Neural cell (in vitro differentiated cells): Measurements from ENCODE around the gene SETD5. TPM values are rescaled to one million over a fixed set of nuclear protein-coding genes. Genes with fewer than 3 reads are reported as not detected.

Experiments
- H2AFZ ChIP-seq: fragments of 200-600, 300-800 bp; sonication (generic), shearing (Covaris generic); 2 replicates; pipeline ENCODE4 v1.6.0; 2014; ENCODE audit warnings: low read depth, mild to moderate bottlenecking, antibody characterized with exemption, low read length, moderate library complexity
- H3F3A ChIP-seq: fragments of 200-600 bp; shearing (Covaris generic); 2 replicates; pipeline ENCODE4 v1.6.1; 2016; ENCODE audit warnings: mild to moderate bottlenecking, moderate library complexity, mixed read lengths, antibody characterized with exemption, low read length; ENCODE audit not compliant: insufficient read depth, poor library complexity, severe bottlenecking
- H3K27ac ChIP-seq: fragments of 200-600, 300-800 bp; sonication (generic), shearing (Covaris generic); 2 replicates; pipeline ENCODE4 v1.5.1; 2014; ENCODE audit warnings: mild to moderate bottlenecking, low read length, moderate library complexity
- H3K27me3 ChIP-seq: fragments of 300-800, 200-600 bp; sonication (generic), shearing (Covaris generic); 2 replicates; pipeline ENCODE4 v1.6.0; 2014; ENCODE audit warnings: mild to moderate bottlenecking, low read depth, low read length, moderate library complexity; ENCODE audit not compliant: insufficient read depth
- H3K36me3 ChIP-seq: fragments of 300-800, 200-600 bp; sonication (generic), shearing (Covaris generic); 2 replicates; pipeline ENCODE4 v1.5.1; 2014; ENCODE audit warnings: mild to moderate bottlenecking, antibody characterized with exemption, low read length, moderate library complexity; ENCODE audit not compliant: insufficient read depth
- H3K4me2 ChIP-seq: fragments of 300-800, 200-600 bp; sonication (generic), shearing (Covaris generic); 2 replicates; pipeline ENCODE4 v1.6.0; 2014; ENCODE audit warnings: mild to moderate bottlenecking, low read length
- H3K4me3 ChIP-seq: fragments of 300-800, 200-600 bp; sonication (generic), shearing (Covaris generic); 2 replicates; pipeline ENCODE4 v1.5.1; 2014; ENCODE audit warnings: mild to moderate bottlenecking, low read length, moderate library complexity
- H3K79me2 ChIP-seq: fragments of 200-600 bp; shearing (Covaris generic); replicated peaks from 2 replicates; pipeline ENCODE4 v1.6.0; 2014; ENCODE audit warnings: mild to moderate bottlenecking, low read length, moderate library complexity; ENCODE audit not compliant: insufficient read depth
- H3K9ac ChIP-seq: fragments of 300-800, 200-600 bp; sonication (generic), shearing (Covaris generic); 2 replicates; pipeline ENCODE4 v1.6.1; 2016; ENCODE audit warnings: mild to moderate bottlenecking, low read length, mixed read lengths
- H3K9me2 ChIP-seq: fragments of 200-600 bp; shearing (Covaris generic); 2 replicates; pipeline ENCODE4 v1.6.1; 2016; ENCODE audit warnings: mild to moderate bottlenecking, low read length, mixed read lengths; ENCODE audit not compliant: insufficient read depth
- H3K9me3 ChIP-seq: fragments of 200-600, 300-800 bp; sonication (generic), shearing (Covaris generic); 2 replicates; pipeline ENCODE4 v1.6.1; 2016; ENCODE audit warnings: mild to moderate bottlenecking, mixed run types, low read length, moderate library complexity, mixed read lengths
- H4K20me1 ChIP-seq: fragments of 200-600 bp; shearing (Covaris generic); 2 replicates; pipeline ENCODE4 v1.6.1; 2016; ENCODE audit warnings: mild to moderate bottlenecking, mixed run types; ENCODE audit not compliant: insufficient read depth
- EP300 ChIP-seq: fragments of 450-650 bp; conservative IDR thresholded peaks from 2 replicates; pipeline ENCODE4 v1.6.1; 2014; ENCODE audit warnings: antibody characterized with exemption, mild to moderate bottlenecking, moderate library complexity; ENCODE audit not compliant: poor library complexity, severe bottlenecking
- EZH2 ChIP-seq: fragments of 200-600, 300-800 bp; shearing (Covaris generic), sonication (generic); IDR thresholded peaks from 2 replicates; pipeline ENCODE4 v1.6.1; 2014; ENCODE audit warnings: antibody characterized with exemption, low read length, borderline replicate concordance, mild to moderate bottlenecking; ENCODE audit not compliant: insufficient read depth, poor library complexity, severe bottlenecking
- MXI1 ChIP-seq: fragments of 450-650 bp; conservative IDR thresholded peaks from 2 replicates; pipeline ENCODE4 v1.6.1; 2014; ENCODE audit warnings: antibody characterized with exemption, mild to moderate bottlenecking; ENCODE audit not compliant: poor library complexity, severe bottlenecking
- POLR2AphosphoS5 ChIP-seq: IDR thresholded peaks from 2 replicates; pipeline ENCODE4 v1.6.1; 2012
- RAD21 ChIP-seq: fragments of 450-650 bp; conservative IDR thresholded peaks from 2 replicates; pipeline ENCODE4 v1.6.1; 2014; ENCODE audit warnings: antibody characterized with exemption, mild to moderate bottlenecking, moderate library complexity
- SMC3 ChIP-seq: fragments of 450-650 bp; conservative IDR thresholded peaks from 2 replicates; pipeline ENCODE4 v1.6.1; 2014; ENCODE audit warnings: antibody characterized with exemption, mild to moderate bottlenecking, moderate library complexity; ENCODE audit not compliant: poor library complexity
- TAF1 ChIP-seq: IDR thresholded peaks from 2 replicates; pipeline ENCODE4 v1.6.1; 2012; ENCODE audit warnings: low read depth
- polyA plus RNA-seq: library from polyadenylated mRNA; depleted of rRNA; stranded (reverse); fragments of >200 nt; gene quantifications from 2 replicates; pipeline ENCODE4 v1.2.3, GENCODE V29; 2014
- TF ChIP-seq, protein P1 (sequence below): IDR thresholded peaks from 2 replicates; pipeline ENCODE4 v1.6.1; 2012; ENCODE audit warnings: borderline replicate concordance
- TF ChIP-seq, protein P2 (sequence below): fragments of 450-650 bp; IDR thresholded peaks from 2 replicates; pipeline ENCODE4 v1.5.1; 2014; ENCODE audit warnings: antibody characterized with exemption, mild to moderate bottlenecking, moderate library complexity; ENCODE audit not compliant: poor library complexity, severe bottlenecking

The SETD5 gene
- polyA plus RNA-seq, 1 donor from 2014 or later = 38.0 TPM

DNA sequence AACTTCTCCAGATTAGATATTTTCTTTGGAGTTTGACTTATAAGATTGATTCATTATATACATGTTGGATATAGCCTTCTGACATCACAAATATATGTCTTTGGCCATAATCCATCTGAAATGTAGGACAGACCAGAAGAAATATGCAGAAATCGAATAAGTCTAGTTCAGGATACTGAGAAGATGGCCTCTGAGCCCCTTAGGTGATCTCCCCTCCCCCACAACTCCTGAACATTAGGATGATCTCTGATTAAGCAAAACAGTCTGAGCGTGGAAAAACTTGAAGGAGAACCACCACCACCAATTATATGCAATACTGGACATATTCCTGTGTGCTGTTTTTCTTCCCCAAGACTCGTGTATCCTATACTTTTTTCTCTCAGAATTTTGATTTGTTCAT is 3.2 kb downstream of the SETD5 start:
- Histone ChIP-seq H3K9me2 (no peaks in the 10 kb centered on the region), H2AFZ (no peak overlapping the region), H3F3A (peaks cover 18% of the 10 kb centered on the region), H4K20me1 (peaks cover 3% of the 10 kb centered on the region), H3K4me2 (peak overlapping the region; percentile 94), H3K4me3 (peak overlapping the region; percentile 86), H3K36me3 (no peaks in the 10 kb centered on the region), H3K79me2 (peaks cover 85% of the 10 kb centered on the region), H3K27me3 (no peaks in the 10 kb centered on the region), H3K27ac (peak overlapping the region; percentile 91), H3K9me3 (no peaks in the 10 kb centered on the region), H3K9ac (peak overlapping the region; percentile 97)
- no peak for TF ChIP-seq EP300
- TF ChIP-seq, protein P1, sequence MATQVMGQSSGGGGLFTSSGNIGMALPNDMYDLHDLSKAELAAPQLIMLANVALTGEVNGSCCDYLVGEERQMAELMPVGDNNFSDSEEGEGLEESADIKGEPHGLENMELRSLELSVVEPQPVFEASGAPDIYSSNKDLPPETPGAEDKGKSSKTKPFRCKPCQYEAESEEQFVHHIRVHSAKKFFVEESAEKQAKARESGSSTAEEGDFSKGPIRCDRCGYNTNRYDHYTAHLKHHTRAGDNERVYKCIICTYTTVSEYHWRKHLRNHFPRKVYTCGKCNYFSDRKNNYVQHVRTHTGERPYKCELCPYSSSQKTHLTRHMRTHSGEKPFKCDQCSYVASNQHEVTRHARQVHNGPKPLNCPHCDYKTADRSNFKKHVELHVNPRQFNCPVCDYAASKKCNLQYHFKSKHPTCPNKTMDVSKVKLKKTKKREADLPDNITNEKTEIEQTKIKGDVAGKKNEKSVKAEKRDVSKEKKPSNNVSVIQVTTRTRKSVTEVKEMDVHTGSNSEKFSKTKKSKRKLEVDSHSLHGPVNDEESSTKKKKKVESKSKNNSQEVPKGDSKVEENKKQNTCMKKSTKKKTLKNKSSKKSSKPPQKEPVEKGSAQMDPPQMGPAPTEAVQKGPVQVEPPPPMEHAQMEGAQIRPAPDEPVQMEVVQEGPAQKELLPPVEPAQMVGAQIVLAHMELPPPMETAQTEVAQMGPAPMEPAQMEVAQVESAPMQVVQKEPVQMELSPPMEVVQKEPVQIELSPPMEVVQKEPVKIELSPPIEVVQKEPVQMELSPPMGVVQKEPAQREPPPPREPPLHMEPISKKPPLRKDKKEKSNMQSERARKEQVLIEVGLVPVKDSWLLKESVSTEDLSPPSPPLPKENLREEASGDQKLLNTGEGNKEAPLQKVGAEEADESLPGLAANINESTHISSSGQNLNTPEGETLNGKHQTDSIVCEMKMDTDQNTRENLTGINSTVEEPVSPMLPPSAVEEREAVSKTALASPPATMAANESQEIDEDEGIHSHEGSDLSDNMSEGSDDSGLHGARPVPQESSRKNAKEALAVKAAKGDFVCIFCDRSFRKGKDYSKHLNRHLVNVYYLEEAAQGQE = no peak

DNA sequence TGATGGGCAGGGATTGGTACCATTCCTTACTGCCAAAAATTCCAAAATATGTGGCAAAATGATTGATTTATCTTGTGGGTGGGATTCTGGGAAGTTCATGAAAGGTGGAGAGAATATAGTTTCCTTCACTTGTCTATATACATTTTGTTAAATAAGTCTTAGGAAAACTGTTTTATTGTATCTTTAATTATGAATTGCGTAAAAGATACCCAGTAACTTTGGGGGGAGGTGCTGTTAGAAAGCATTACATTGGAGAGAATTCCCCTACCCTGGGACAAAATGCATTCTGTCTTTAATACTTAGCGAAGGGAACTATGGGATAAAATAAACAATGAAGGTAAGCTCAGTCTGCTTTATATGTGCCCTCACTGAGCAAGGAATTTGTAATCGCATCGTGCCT is 4.6 kb downstream of the SETD5 start:
- H3F3A ChIP-seq = peaks cover 18% of the 10 kb centered on the region
- H3K4me2 ChIP-seq = peak overlapping the region; percentile 94
- peak overlapping the region; percentile 97 for H3K9ac ChIP-seq
- peak overlapping the region; percentile 91 for H3K27ac ChIP-seq
- H2AFZ ChIP-seq = no peak overlapping the region
- TF ChIP-seq, protein P2, sequence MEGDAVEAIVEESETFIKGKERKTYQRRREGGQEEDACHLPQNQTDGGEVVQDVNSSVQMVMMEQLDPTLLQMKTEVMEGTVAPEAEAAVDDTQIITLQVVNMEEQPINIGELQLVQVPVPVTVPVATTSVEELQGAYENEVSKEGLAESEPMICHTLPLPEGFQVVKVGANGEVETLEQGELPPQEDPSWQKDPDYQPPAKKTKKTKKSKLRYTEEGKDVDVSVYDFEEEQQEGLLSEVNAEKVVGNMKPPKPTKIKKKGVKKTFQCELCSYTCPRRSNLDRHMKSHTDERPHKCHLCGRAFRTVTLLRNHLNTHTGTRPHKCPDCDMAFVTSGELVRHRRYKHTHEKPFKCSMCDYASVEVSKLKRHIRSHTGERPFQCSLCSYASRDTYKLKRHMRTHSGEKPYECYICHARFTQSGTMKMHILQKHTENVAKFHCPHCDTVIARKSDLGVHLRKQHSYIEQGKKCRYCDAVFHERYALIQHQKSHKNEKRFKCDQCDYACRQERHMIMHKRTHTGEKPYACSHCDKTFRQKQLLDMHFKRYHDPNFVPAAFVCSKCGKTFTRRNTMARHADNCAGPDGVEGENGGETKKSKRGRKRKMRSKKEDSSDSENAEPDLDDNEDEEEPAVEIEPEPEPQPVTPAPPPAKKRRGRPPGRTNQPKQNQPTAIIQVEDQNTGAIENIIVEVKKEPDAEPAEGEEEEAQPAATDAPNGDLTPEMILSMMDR = no peak
- TF ChIP-seq EZH2 (no peak), RAD21 (no peak), TAF1 (no peak), MXI1 (no peak), EP300 (no peak), SMC3 (no peak), POLR2AphosphoS5 (no peak)
- TF ChIP-seq, protein P1 = no peak
- peak overlapping the region; percentile 86 for H3K4me3 ChIP-seq
- peaks cover 93% of the 10 kb centered on the region for H3K79me2 ChIP-seq
- H3K9me2 ChIP-seq = no peaks in the 10 kb centered on the region
- H3K9me3 ChIP-seq = no peaks in the 10 kb centered on the region
- H3K27me3 ChIP-seq = no peaks in the 10 kb centered on the region
- no peaks in the 10 kb centered on the region for H3K36me3 ChIP-seq
- H4K20me1 ChIP-seq = no peaks in the 10 kb centered on the region
